H1 (cell line): ENCODE results near the gene POU2AF3. TPM values are rescaled to one million over a fixed set of nuclear protein-coding genes. Genes with fewer than 3 reads are reported as not detected.

Experiments used
- CTCF ChIA-PET: fragments of 300-600 bp; sonication (Branson Sonifier 250); formaldehyde crosslinking; loops from one replicate; lab custom pipeline; 2021; ENCODE audit not compliant: partially characterized antibody; lab: Charles Lee
- POLR2A ChIA-PET: fragments of 300-600 bp; sonication (Branson Sonifier 250); formaldehyde crosslinking; loops from one replicate; lab custom pipeline; 2021; ENCODE audit warnings: inconsistent platforms; ENCODE audit not compliant: partially characterized antibody; lab: Charles Lee
- DNase-seq, 2 experiments: peaks; one replicate each; pipeline versions ENCODE4 v3.0.0 to v3.0.0-alpha.2; 2010 to 2022; ENCODE audit warnings: low spot score in 2 of 2, low read depth in 1 of 2, mixed read lengths in 1 of 2
- FAIRE-seq: peaks from 2 replicates; lab custom pipeline; 2011; peaks lifted over from hg19 to GRCh38; lab: Jason Lieb, UNC
- H2AFZ ChIP-seq: 2 replicates; pipeline ENCODE4 v1.8.1; 2012; ENCODE audit warnings: low read length, inconsistent platforms
- H2AK5ac ChIP-seq: 2 replicates; pipeline ENCODE4 v1.6.1; 2013; ENCODE audit warnings: low read depth, low read length
- H2BK120ac ChIP-seq: replicated peaks from 2 replicates; pipeline ENCODE3; 2013; ENCODE audit warnings: low read depth, low read length, inconsistent platforms
- H2BK12ac ChIP-seq: 2 replicates; pipeline ENCODE4 v1.6.1; 2013; ENCODE audit warnings: low read depth, low read length
- H2BK15ac ChIP-seq: 2 replicates; pipeline ENCODE4 v1.6.1; 2013; ENCODE audit warnings: low read length
- H2BK20ac ChIP-seq: 2 replicates; pipeline ENCODE4 v1.6.1; 2013; ENCODE audit warnings: low read length
- H2BK5ac ChIP-seq: 2 replicates; pipeline ENCODE4 v1.6.1; 2013; ENCODE audit warnings: low read depth, low read length
- H3K14ac ChIP-seq: 2 replicates; pipeline ENCODE4 v1.6.1; 2013; ENCODE audit warnings: inconsistent platforms; ENCODE audit not compliant: insufficient read length
- H3K18ac ChIP-seq: 2 replicates; pipeline ENCODE4 v1.6.1; 2013; ENCODE audit warnings: low read length; ENCODE audit errors: extremely low read depth
- H3K23ac ChIP-seq: 2 replicates; pipeline ENCODE4 v1.6.1; 2013; ENCODE audit warnings: inconsistent platforms; ENCODE audit not compliant: insufficient read length
- H3K23me2 ChIP-seq: 2 replicates; pipeline ENCODE4 v1.6.1; 2013; ENCODE audit warnings: low read depth, low read length
- H3K27ac ChIP-seq: 2 replicates; pipeline ENCODE4 v1.6.1; 2011; ENCODE audit warnings: low read depth, low read length, inconsistent platforms
- H3K27me3 ChIP-seq, 4 experiments: replicated peaks in 1 of 4; 1 replicate in 1 of 4; 2 replicates in 3 of 4; pipeline versions ENCODE4 v1.6.1 to v1.8.1; 2011 to 2013; ENCODE audit warnings: low read length in 3 of 4, mild to moderate bottlenecking in 3 of 4, inconsistent platforms in 2 of 4, mixed read lengths in 2 of 4, moderate library complexity in 1 of 4; ENCODE audit not compliant: control insufficient read depth in 3 of 4, insufficient read depth in 3 of 4; ENCODE audit errors: extremely low read depth in 1 of 4
- H3K36me3 ChIP-seq, 4 experiments: 2 replicates each; pipeline versions ENCODE4 v1.6.1 to v1.8.1; 2011 to 2013; ENCODE audit warnings: mild to moderate bottlenecking in 4 of 4, low read length in 3 of 4, moderate library complexity in 2 of 4, control low read depth in 1 of 4, inconsistent platforms in 1 of 4; ENCODE audit not compliant: insufficient read depth in 4 of 4, control insufficient read depth in 2 of 4
- H3K4ac ChIP-seq: replicated peaks from 2 replicates; pipeline ENCODE3; 2013; ENCODE audit warnings: low read length, low read depth, mixed read lengths, inconsistent platforms; ENCODE audit not compliant: insufficient read length
- H3K4me1 ChIP-seq, 4 experiments: replicated peaks in 1 of 4; 1 replicate in 1 of 4; 2 replicates in 3 of 4; pipeline versions ENCODE4 v1.6.1 to v1.8.1; 2011 to 2013; ENCODE audit warnings: low read length in 3 of 4, inconsistent platforms in 2 of 4, mixed read lengths in 1 of 4; ENCODE audit not compliant: insufficient read depth in 4 of 4, control insufficient read depth in 3 of 4
- H3K4me2 ChIP-seq, 2 experiments: 2 replicates each; pipeline versions ENCODE4 v1.6.1 to v1.8.1; 2011 to 2013; ENCODE audit warnings: low read depth in 2 of 2, low read length in 2 of 2, control low read depth in 1 of 2, inconsistent platforms in 1 of 2, mild to moderate bottlenecking in 1 of 2; ENCODE audit not compliant: insufficient read depth in 1 of 2
- H3K4me3 ChIP-seq, 4 experiments: fragments of 200-600, 300-600 bp in 1 of 4; sonication (generic), shearing (Covaris generic), sonication (Bioruptor Twin) in 1 of 4; 2 replicates each; pipeline versions ENCODE4 v1.5.1 to v1.8.1; 2011 to 2016; ENCODE audit warnings: low read length in 4 of 4, low read depth in 3 of 4, control low read depth in 2 of 4, inconsistent platforms in 2 of 4, mild to moderate bottlenecking in 2 of 4, mixed read lengths in 1 of 4, moderate library complexity in 1 of 4; ENCODE audit not compliant: insufficient read depth in 2 of 4; ENCODE audit errors: extremely low read depth in 1 of 4
- H3K56ac ChIP-seq: replicated peaks from 2 replicates; pipeline ENCODE3; 2013; ENCODE audit warnings: low read depth, mild to moderate bottlenecking, mixed read lengths, low read length, inconsistent platforms; ENCODE audit not compliant: insufficient read length
- H3K79me1 ChIP-seq: 2 replicates; pipeline ENCODE4 v1.6.1; 2013; ENCODE audit warnings: low read depth, low read length, control low read depth
- H3K79me2 ChIP-seq, 2 experiments: 2 replicates each; pipeline versions ENCODE4 v1.6.1 to v1.8.1; 2012 to 2013; ENCODE audit warnings: low read length in 2 of 2, mild to moderate bottlenecking in 2 of 2, inconsistent platforms in 1 of 2; ENCODE audit not compliant: insufficient read depth in 2 of 2, control insufficient read depth in 1 of 2
- H3K9ac ChIP-seq, 4 experiments: replicated peaks in 1 of 4; 1 replicate in 1 of 4; 2 replicates in 3 of 4; pipeline versions ENCODE4 v1.6.1 to v1.8.1; 2011 to 2013; ENCODE audit warnings: low read depth in 3 of 4, low read length in 3 of 4, control low read depth in 2 of 4, mild to moderate bottlenecking in 2 of 4, moderate library complexity in 2 of 4, inconsistent platforms in 1 of 4; ENCODE audit errors: extremely low read depth in 1 of 4
- H3K9me3 ChIP-seq, 2 experiments: 2 replicates each; pipeline versions ENCODE4 v1.6.1 to v1.8.1; 2012 to 2013; ENCODE audit warnings: mild to moderate bottlenecking in 2 of 2, moderate library complexity in 2 of 2, control low read depth in 1 of 2, inconsistent platforms in 1 of 2, low read depth in 1 of 2, low read length in 1 of 2, mixed read lengths in 1 of 2; ENCODE audit not compliant: insufficient read depth in 2 of 2
- H4K20me1 ChIP-seq, 2 experiments: replicated peaks in 1 of 2; 2 replicates each; pipeline versions ENCODE3 to v1.8.1; 2011 to 2013; ENCODE audit warnings: inconsistent platforms in 2 of 2, low read length in 2 of 2, mild to moderate bottlenecking in 1 of 2; ENCODE audit not compliant: insufficient read depth in 2 of 2, control insufficient read depth in 1 of 2
- H4K5ac ChIP-seq: 2 replicates; pipeline ENCODE4 v1.6.1; 2013; ENCODE audit warnings: low read length, low read depth, mixed read lengths, inconsistent platforms; ENCODE audit not compliant: insufficient read length
- H4K8ac ChIP-seq: 2 replicates; pipeline ENCODE4 v1.8.0; 2013; ENCODE audit warnings: mild to moderate bottlenecking, moderate library complexity, low read length, inconsistent platforms; ENCODE audit not compliant: insufficient read depth; ENCODE audit errors: extremely low read depth
- H4K91ac ChIP-seq: replicated peaks from 2 replicates; pipeline ENCODE3; 2013; ENCODE audit warnings: low read length, mixed read lengths, inconsistent platforms; ENCODE audit not compliant: insufficient read length
- HDAC6 ChIP-seq: IDR thresholded peaks from one replicate; pipeline ENCODE4 v1.7.1; 2012; ENCODE audit warnings: low read depth, mild to moderate bottlenecking, inconsistent platforms, low read length, moderate library complexity
- PHF8 ChIP-seq: fragments of 200-600 bp; sonication (generic); conservative IDR thresholded peaks from 2 replicates; pipeline ENCODE4 v1.7.1; 2012; ENCODE audit warnings: low read depth, mild to moderate bottlenecking, inconsistent platforms, low read length, moderate library complexity
- RFX5 ChIP-seq: IDR thresholded peaks from 2 replicates; pipeline ENCODE4 v1.6.1; 2011; ENCODE audit warnings: low read depth, low read length, improper control_type of control experiment, borderline replicate concordance
- SIX5 ChIP-seq: IDR thresholded peaks from 2 replicates; pipeline ENCODE4 v1.6.1; 2011; ENCODE audit warnings: mild to moderate bottlenecking, low read depth, low read length
- ZNF274 ChIP-seq: IDR thresholded peaks from 2 replicates; pipeline ENCODE4 v1.7.0; 2012; ENCODE audit warnings: low read length, borderline replicate concordance; ENCODE audit errors: extremely low read depth
- WGBS, 2 experiments: shearing (Covaris generic) in 1 of 2; methylation state at CpG; one replicate each; pipeline versions ENCODE4 v1.1.6 to v1.1.7; 2013 to 2015; ENCODE audit warnings: low lambda C conversion rate in 2 of 2, mixed read lengths in 2 of 2, inconsistent platforms in 1 of 2, low coverage in 1 of 2, missing lambda C conversion rate in 1 of 2; ENCODE audit not compliant: insufficient replicate concordance in 2 of 2, insufficient coverage in 1 of 2, insufficient read length in 1 of 2; ENCODE audit errors: extremely low coverage in 1 of 2, missing lambda C conversion rate in 1 of 2; 5-methylcytosine and 5-hydroxymethylcytosine counted together
- polyA plus RNA-seq, 7 experiments: library from polyadenylated mRNA; depleted of rRNA in 3 of 7; stranded (reverse) in 5 of 7; unstranded in 2 of 7; fragments of >200 nt in 5 of 7; fragments of 200-250 nt in 2 of 7; gene quantifications; 1 replicate in 5 of 7; 2 replicates in 1 of 7; 4 replicates in 1 of 7; pipeline versions ENCODE4 v1.2.1 to v1.2.3, GENCODE V29; 2011 to 2013; ENCODE audit warnings: missing spikeins in 2 of 7, mixed read lengths in 2 of 7
- total RNA-seq: library from RNA; stranded (reverse); fragmentation: NEBNext Ultra II Directional; extraction: Animal tissue kit (Norgen Biotek cat#: 25700); gene quantifications from 2 replicates; pipeline ENCODE4 v1.2.1, GENCODE V29; 2021
- TF ChIP-seq, protein P1 (sequence below): IDR thresholded peaks from 2 replicates; pipeline ENCODE4 v1.6.1; 2012; ENCODE audit warnings: inconsistent platforms

Gene POU2AF3
- total and polyA plus RNA-seq, 2 of the 8 experiments (the other 6 are each of a cell fraction or from before 2014, with no cell fraction given): 1.2 to 5.7 TPM

- Histone ChIP-seq H4K91ac (no peak overlapping the region), H3K27ac (no peak overlapping the region), H3K56ac (no peak overlapping the region), H2AFZ (no peak overlapping the region), H3K4me2 (no peak overlapping the region), H2AK5ac (no peak overlapping the region), H4K5ac (no peak overlapping the region), H3K23me2 (peaks cover 4% of the 10 kb centered on the region; the same call in 1 of the 2 replicates), H2BK12ac (no peak overlapping the region), H3K4me1 (no peaks in the 10 kb centered on the region), H3K36me3 (no peaks in the 10 kb centered on the region), H3K14ac (no peak overlapping the region), H2BK5ac (no peak overlapping the region), H2BK120ac (no peak overlapping the region), H3K18ac (no peak overlapping the region), H3K23ac (no peak overlapping the region), H3K4me3 (no peak overlapping the region), H3K4ac (no peak overlapping the region), H3K9me3 (no peaks in the 10 kb centered on the region), H3K9ac (no peak overlapping the region), H2BK15ac (no peak overlapping the region), H4K20me1 (no peaks in the 10 kb centered on the region), H2BK20ac (no peak overlapping the region), H4K8ac (no peak overlapping the region), H3K79me1 (no peaks in the 10 kb centered on the region), H3K27me3 (no peaks in the 10 kb centered on the region), H3K79me2 (no peaks in the 10 kb centered on the region)
- CTCF ChIA-PET: interaction anchor here (3.8 kb wide), 1 partner anchor 28 kb away, joined by 17 read pairs; no protein-coding TSS in a partner anchor
- no peak for TF ChIP-seq PHF8
- TF ChIP-seq, protein P1, sequence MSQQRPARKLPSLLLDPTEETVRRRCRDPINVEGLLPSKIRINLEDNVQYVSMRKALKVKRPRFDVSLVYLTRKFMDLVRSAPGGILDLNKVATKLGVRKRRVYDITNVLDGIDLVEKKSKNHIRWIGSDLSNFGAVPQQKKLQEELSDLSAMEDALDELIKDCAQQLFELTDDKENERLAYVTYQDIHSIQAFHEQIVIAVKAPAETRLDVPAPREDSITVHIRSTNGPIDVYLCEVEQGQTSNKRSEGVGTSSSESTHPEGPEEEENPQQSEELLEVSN: no peak
- no peak for TF ChIP-seq RFX5
- no peak for TF ChIP-seq ZNF274
- TF ChIP-seq HDAC6: no peak
- TF ChIP-seq SIX5: no peak
- 88% methylated on average over 1 of the region's 1 CpG; no CpG with 5 or more reads in 1 of the 2 experiments for WGBS, 2 experiments
- POLR2A ChIA-PET: interaction anchor here (0.6 kb wide), 1 partner anchor 1165 kb away, joined by 3 read pairs; no protein-coding TSS in a partner anchor
- no peak for FAIRE-seq
- DNase-seq: no peak
These were observed 13.7 kb downstream of the POU2AF3 start for GRCh38 chr11:111312076-111312475.
